ENCODE data around the gene RNLS.

RNLS gene

DNA sequence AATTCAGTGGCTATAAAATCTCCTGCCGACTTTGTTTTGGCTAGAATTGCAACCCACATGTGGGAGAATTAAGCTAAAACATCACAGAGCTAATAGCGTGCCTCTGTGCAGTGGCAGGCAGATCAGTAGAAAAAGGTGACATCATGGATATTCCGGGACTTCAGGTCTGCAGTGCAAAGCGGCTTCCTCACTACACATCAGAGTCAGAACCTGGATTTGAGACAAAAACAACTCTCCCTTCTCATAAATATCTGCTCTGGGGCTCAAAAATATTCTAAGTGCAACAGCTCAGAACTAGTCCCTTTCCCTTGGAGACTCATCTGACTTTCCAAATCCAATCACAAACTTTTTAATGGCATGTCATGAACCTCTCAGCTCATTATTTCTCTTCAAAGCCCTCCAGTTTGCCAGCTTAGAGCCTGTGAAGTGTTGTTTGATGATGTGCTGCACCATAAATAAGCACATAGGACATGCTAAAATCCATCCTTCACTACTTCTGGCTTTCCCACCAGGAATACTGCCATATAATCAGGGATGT, 337.1 kb downstream of the RNLS start:
- DNase-seq = no peak

DNA sequence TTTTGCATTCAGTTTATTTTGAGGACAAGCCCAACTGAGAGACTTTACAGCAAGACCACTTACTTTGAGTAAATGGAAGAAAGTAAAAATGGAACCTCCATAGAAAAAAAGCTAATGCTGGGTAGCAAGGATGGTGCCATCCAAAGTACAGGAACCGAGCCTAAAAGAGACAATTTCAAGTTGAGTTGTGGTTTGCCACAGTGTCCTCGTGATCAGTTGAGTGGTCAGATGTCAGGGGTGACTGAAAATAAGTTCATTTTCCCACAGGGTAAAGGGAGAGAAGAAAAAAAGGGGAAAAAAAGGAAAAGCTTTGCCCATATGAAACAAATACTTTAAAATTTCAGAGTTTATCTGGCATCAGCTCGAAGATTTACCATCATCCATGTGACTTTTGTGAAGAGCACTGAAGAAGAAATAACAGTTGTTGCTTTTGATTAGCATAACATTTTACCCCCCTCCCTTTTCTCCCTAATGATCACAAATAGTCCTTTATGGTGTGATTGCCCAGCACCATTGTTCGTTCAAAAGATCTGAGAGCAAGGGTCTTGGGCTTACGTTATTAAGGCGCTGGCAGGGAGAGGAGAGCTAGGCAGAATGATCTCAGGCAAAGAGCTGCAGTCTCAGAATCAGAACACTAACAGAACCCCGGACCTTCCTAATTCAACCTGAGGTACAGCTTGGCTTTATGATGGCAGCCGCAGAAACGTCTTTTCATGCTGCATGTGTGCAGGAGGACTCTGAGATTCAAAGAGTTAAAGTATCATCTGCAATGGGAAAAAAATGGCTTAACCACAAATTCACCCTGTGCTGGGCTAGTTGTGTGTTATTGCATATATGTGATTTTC, 338.1 kb downstream of the RNLS start:
- DNase-seq = no peak

DNA sequence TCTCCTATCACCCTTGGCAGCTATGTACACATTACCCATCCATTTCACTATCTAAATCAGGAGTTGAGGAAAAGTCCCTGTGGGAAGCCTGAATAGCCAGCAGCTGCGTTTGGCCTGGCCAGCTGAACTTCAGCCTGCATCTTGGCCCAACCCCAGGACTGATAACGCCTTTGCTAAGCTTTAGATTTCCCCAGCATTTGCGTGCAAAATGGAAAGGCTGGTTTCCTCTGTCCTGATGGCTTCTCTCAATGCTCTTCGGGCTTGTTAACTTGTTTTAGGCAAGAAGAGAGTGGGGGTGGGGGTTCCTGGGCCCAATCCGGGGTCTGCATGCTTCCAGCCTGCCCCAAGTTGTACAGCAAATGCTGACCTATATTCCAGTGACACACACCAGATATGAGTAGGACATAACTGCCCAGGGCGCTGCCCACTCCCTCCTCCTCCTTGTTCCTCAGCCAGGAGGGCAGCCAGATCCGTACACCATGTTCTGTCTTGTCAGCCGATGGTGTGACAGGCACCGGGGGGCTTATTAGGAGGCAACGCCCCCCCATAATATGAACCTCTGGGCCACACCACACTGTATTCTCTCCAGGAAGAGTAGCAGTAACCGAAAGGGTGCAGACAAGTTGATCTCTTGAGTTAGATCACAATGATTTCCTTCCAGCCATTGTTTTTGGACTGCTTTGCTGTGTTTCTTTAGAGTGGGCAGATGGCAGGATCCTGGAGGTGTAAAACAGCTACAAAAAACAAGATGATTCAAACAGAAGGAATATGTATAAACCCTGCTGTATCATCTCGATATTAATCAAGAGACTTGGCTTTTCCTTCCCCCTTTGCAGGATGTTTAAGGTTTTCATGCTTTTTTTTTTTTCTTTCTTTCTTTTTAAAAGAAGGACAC, 339.0 kb downstream of the RNLS start:
- DNase-seq = no peak

DNA sequence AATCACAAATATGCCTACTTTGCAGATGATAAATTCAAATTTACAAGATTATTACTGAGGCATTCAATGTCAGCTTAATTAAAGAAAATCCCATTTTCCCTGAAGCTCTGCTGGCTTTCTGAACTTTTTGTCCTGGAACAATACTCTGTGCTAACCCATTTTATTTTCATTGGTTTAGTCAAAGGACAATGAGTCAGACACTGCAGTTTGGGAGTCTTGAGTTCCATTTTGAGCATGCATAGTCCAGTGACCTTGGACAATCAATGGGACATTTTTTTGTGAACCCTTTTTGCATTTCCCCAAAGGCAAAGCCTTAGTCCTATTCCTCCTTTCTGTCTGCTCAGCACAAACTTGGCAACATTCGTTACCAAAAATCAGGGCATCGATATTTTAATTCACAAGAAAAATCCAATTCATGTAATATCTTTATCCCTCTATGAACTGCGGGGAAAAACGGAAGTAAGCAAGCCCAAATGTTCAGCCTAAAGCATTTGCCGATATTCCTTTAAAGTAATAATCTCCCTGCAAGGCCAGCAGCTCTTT, 339.8 kb downstream of the RNLS start:
- DNase-seq = no peak

DNA sequence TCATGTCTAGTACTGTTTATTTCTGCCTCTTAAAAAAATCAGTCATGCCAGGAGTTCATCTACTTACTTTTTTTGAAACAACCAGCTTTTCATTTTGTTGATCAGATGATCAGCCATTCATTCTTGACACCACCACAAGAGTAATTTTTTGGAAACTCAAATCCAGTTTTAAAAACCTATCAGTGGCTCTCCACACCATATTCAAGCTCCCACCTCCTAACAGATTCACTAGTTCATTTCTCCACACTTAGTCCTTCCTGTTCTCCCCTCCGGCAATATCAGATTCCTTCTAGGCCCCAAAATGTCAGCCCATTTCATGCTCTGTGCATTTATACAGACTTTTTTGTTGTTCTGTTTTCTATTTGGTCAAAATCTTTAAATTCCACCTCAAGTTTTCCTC, 341.6 kb downstream of the RNLS start:
- no peak for DNase-seq

DNA sequence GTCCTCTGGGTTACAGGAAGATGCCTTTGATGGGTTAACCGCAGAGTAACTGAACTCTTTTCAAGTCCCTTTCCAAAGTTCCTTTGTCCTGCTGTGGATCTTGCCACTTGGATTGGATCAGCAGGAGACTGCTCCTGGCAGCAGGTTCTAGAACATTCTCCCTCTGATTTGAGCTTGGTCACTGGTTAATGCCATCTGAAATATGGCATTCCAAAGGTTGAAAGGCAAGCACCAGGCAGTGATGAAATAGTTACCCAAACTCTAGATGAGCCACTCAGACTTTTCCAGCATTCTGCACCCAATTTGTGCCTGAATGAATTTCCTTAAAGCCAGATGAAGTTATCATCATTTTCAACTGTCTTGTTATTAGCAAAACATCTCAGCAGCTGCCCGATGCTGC, 343.9 kb downstream of the RNLS start:
- no peak for DNase-seq

DNA sequence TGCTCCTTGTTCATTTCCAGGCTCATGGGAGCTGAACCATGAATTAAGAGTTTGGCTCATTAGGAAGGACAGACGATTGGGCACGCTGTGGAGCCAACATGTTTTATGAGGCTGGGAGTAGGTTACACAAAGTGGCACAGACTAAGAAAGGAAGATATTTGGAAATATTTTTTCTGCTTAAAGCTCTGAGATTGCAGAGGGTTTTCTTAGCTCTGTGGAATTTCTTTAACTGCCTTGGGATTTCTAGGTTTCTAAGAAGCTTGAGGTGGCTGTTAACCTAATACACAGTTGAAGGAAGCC, 344.6 kb downstream of the RNLS start:
- no peak for DNase-seq

DNA sequence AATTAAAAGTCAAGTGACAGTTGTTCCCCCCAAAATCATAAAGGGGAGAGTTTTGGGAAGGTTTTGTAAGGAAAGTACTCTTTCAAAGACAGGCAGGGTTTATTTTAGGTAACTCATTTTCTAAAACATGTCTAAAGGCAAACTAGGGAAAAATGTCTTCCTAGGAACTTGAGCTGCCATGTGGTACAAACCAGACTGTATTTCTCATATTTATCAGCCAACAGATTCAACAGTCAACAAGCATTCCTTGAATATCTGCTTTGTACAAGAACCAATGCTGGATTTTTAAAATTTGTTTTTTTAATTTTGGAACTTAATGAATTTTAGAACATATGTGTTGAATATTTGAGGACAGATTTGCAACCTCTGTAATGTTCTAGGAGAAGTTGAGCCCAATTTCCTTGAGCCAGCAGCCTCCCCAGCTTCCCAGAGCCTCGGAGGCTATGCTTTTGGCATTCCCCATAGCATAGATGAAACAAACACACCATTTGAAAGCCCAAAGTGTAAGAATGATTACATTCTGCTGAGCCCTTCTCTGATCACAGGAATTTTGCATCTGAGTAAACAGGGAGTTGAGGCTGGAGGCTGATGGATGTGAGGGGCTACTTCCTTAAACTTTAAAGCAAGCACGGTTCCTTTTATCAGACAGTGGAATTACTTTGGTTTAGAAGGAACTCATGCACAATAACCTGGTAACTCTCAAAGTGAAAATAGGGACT, 345.1 kb downstream of the RNLS start:
- DNase-seq = no peak

DNA sequence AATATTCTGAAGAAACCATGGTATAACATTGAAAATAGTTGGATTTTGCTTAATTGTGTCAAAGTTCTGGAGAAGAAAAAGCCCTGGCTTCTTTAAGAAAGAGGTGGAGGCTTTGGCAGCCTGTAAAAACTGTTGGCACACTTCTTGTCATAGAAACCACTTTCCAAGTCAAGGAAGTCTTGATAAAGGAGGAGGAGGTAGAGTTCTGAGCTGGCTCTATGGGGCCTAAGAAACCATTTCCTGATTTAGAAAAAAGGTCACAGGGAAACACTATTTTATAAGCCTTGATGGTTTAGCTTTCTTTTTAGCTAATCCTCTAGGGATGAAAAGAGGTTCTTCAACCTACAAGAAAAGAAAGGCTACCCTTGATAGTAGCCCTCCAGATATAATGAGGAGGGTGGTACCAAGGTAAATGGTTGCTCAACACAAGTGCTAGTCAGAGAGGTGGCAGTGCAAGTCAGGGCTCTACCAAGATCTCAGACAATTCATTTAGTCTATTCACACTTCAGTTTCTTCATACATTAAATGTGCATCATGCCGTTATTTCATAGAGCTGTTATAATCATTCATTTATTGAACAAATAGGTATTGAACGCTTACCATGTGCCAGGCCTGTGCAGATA, 346.9 kb downstream of the RNLS start:
- no peak for DNase-seq

DNA sequence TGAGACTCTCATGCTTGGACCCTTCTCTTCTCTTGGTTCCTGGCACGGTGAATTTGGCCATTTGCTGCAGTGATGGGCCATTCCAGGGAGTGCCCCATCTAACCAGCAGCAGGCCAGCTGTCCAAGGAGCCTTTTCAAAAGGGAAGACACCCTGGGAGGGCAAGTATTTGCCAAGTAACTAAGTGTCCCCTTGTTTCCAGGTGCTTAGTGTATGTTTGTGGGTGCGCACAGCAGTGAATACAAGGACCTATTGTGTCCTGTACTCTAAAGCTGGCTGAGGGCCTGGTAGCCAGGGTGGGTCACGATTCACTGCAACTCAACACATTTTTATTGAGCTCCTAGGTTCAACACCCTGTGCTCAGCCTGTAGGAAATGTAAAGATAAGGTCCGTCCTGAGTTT, 348.8 kb downstream of the RNLS start:
- no peak for DNase-seq

DNA sequence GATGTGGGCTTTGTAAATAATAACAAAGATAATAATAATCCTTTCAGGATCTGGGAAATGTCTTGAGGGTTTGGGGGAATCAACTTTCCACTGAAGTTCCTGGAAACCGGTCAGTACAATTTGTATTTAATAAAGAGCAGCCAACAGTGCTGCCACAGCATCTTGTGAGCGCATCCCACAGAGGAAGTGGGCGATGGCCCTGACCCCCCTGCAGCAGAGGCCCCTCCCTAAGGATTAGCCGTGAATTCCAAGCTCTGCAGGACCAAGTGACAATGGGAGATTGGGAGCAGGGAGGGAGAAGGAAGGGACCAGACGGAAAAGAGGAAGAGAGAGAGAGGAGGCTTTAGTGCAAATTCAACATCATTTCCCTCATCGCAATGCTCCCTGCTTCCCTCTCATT, 349.2 kb downstream of the RNLS start:
- no peak for DNase-seq

DNA sequence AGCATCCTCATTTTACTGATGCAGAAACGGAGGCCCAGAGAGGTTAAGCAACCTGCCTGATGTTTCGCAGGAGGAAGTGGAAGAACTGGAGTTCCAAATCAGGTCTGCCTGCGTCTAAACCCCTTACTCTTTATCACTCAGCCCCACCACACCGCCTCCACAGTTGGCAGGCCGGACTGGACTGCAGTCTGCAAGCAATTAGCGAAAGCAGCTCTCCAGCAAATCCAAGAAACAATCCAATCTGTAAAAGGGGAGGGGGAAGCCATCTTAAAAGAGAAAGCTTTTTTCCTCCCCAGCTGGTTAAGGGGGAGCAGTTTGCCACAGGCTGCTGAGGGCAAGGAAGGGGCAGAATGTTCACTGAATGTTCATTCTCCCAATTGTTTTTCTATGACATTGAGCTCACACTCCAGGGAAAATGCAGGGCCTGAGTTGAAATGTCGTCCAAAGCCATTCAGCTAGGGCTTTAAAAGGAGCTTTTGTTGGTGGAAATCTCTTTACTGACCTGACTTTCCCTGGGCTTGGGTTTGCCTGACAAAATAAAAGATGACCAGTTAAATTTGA, 350.1 kb downstream of the RNLS start:
- DNase-seq = no peak

DNA sequence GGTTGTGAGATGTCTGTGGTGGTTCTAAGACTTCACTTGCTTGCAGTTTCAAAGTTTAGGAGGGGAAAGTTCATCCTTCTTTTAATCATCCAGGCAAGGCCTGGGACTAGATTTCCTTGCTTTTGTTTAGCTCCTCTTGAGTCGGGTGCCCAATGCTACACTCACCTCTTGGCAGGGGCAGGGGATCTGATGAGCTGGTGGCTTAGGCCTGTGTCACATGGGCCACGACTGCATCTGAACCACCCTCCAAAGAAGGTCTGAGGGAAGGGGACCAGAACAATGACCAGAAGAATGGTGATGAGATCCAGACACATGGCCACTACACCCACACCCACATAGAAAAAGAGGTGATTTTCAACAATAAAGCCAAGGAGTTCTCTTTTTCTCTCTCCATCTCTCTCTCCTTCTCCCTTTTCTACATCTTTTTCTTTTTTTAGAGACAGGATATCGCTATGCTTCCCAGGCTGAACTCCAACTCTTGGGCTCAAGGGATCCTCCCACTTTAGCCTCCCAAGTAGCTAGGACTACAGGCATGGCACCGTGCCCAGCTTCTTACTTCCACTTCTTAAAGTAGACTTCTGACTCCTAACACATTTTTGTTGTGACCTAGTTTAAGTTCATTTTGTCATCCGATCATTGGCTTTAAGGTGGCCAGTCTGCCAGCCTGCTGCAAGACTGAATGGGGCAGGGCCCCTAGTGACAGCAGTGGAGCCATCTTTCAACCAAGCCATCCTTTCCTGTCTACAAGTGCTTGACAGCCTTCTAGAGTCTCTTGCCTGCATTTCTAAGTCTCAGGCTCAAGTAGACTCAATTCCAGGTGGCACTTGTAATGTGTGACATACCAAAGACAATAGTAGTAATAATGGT, 350.9 kb downstream of the RNLS start:
- no peak for DNase-seq

DNA sequence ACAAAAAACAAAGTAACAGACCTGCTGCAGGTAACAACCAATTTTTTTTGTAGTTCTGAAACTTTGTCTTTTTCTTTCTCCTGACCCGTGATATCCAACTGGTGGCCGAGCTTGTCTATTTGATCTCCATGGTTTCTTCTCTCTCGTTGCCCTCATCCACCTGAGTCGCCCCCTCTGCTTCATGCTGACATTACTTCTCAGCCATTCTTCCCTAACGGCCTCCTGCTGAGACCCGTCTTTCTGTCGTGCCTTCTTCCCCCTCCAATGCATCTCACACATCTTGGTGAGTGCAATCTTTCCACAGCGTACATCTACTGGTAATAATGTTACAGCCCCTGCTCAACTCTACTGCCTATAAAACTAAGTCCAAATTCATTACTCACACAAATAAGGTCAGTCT, 352.9 kb downstream of the RNLS start:
- no peak for DNase-seq

DNA sequence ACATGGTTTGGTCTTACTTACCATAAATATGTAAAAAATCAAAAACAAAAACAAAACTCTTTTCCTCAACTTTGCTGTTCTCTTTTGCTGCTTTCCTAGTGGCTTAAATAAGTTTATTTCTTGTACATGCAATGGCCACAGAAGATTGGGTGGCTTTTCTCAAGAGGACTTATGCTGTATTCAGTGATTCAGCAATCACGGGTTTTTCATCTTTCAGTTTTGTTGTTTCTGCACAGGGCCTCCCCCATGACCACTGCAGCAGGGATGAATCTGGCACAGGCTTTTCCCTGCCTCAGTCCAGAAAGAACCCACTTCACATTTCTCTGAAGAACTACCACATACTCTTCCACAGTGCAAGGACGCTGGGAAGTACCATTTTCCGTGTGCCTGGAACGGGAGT, 355.0 kb downstream of the RNLS start:
- DNase-seq = no peak

DNA sequence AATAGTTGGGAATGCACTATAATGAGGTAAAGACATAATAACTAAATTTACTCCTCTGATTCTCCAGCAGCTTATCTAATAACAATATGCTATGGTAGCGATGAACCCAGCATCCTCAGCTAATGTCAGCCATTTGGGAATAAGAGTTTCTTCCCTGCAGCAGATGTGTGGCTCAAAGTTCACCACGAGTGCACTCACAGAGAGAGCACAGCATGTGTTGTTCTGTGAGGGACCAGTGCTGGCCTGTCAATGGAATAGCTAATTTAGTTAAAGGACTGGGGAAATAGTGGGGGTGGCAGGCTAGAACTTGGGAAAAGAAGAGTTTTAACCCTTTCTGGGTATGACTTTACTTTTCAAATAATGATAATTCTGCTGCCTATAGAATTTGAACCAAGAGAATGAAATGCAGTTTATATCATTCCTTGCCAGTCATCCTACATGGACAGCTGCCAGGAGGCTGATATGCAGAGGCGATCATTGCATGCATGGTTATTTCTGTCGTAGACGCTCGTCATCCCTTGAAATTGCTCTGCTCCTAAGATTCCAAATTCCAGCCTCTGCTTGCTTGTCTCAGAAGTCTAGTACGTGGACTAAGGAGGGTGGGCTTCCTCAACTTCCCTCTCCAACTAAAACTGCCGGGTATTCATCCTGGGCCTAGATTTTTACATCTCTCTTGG, 355.6 kb downstream of the RNLS start:
- DNase-seq = no peak

DNA sequence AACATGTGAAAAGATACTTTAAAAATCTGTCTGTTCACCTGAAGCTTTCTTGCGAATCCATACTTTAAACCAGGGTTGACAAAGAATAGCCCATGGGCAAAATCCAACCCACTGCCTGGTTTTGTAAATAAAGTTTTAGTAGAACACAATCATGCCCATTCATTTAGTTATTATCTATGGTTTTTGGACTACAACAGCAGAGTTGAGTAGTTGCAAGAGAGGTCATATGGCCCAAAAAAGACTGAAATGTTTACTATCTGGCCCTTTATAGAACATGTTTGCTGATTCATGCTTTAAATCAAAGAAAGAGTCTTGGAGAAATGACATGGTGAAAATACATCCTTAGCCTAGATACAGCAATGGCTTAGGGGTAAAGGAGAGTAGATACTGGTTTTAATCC, 356.2 kb downstream of the RNLS start:
- DNase-seq = no peak

DNA sequence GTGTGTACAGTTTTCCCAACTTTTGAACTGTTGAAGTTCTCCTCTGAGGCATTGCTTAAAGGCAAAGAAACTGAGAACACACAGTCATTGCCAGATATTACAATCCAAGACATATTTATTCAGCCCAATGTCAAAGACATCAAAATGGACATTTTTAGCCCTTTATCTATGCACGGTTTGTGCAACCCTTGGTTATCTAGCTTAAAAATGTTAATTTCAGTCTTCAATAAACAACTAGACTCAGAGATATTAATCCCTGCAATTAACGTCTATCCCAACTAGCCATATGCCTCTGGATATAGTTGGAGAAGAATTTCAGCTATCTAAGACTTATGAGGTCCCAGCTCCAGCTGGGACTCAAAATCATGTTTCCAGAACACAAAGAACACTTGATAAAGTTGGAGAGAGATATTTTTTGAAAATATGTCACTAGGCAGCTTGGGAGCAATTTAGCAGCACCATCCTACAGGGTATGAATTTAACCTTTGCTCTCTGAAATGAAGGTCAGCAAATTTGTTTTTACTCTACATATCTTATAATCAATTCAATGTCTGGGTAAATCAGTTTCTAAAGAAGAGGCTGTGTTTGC, 357.0 kb downstream of the RNLS start:
- DNase-seq = no peak

All from NCI-H1105 (cell line).